WTC11 (cell line): Measurements from ENCODE around the gene CYP2B6.

ENCODE experiments used
- CTCF ChIP-seq: fragments of 200-600 bp; IDR thresholded peaks from 2 replicates; pipeline ENCODE4 v1.8.0; 2022; ENCODE audit warnings: antibody characterized with exemption
- E2F1 ChIP-seq: sonication (generic); formaldehyde crosslinking; IDR thresholded peaks from 2 replicates; pipeline ENCODE4 v1.8.0; 2022; ENCODE audit warnings: mild to moderate bottlenecking, missing genetic modification reagents
- E2F4 ChIP-seq: sonication (generic); formaldehyde crosslinking; IDR thresholded peaks from 2 replicates; pipeline ENCODE4 v1.8.1; 2022; ENCODE audit warnings: low read depth, mild to moderate bottlenecking, moderate library complexity, missing genetic modification reagents, borderline replicate concordance
- ERG ChIP-seq: fragments of 250-450 bp; sonication (Bioruptor Pico); IDR thresholded peaks from 2 replicates; pipeline ENCODE4 v1.8.0; 2021; ENCODE audit warnings: mild to moderate bottlenecking
- MLX ChIP-seq: sonication (generic); formaldehyde crosslinking; IDR thresholded peaks from 2 replicates; pipeline ENCODE4 v1.8.1; 2023; ENCODE audit warnings: mild to moderate bottlenecking, missing genetic modification reagents, moderate library complexity
- TP53 ChIP-seq: sonication (generic); formaldehyde crosslinking; IDR thresholded peaks from 2 replicates; pipeline ENCODE4 v1.8.1; 2023; ENCODE audit warnings: mild to moderate bottlenecking, missing genetic modification reagents
- USF2 ChIP-seq: sonication (generic); formaldehyde crosslinking; IDR thresholded peaks from 2 replicates; pipeline ENCODE4 v1.8.1; 2023; ENCODE audit warnings: mild to moderate bottlenecking, missing genetic modification reagents, moderate library complexity
- ZNF281 ChIP-seq: sonication (generic); formaldehyde crosslinking; IDR thresholded peaks from 2 replicates; pipeline ENCODE4 v1.8.0; 2023; ENCODE audit warnings: mild to moderate bottlenecking, missing genetic modification reagents

GRCh38 chr19:41013359-41013758 lies 22.3 kb downstream of the CYP2B6 start:
- TF ChIP-seq ZNF281 (CRISPR knock-in tag) (no peak), TP53 (CRISPR knock-in tag) (no peak), E2F1 (CRISPR knock-in tag) (no peak), E2F4 (no peak), USF2 (CRISPR knock-in tag) (no peak), CTCF (no peak), ERG (CRISPR knock-in tag) (no peak), MLX (CRISPR knock-in tag) (no peak)
